ENCODE measurements around the gene ZMYND19. TPM values are rescaled to one million over a fixed set of nuclear protein-coding genes. Genes with fewer than 3 reads are reported as not detected.

Gene ZMYND19
- total and polyA plus RNA-seq, 11 donors = 6.8 to 20.5 (median 10.2) TPM

DNA sequence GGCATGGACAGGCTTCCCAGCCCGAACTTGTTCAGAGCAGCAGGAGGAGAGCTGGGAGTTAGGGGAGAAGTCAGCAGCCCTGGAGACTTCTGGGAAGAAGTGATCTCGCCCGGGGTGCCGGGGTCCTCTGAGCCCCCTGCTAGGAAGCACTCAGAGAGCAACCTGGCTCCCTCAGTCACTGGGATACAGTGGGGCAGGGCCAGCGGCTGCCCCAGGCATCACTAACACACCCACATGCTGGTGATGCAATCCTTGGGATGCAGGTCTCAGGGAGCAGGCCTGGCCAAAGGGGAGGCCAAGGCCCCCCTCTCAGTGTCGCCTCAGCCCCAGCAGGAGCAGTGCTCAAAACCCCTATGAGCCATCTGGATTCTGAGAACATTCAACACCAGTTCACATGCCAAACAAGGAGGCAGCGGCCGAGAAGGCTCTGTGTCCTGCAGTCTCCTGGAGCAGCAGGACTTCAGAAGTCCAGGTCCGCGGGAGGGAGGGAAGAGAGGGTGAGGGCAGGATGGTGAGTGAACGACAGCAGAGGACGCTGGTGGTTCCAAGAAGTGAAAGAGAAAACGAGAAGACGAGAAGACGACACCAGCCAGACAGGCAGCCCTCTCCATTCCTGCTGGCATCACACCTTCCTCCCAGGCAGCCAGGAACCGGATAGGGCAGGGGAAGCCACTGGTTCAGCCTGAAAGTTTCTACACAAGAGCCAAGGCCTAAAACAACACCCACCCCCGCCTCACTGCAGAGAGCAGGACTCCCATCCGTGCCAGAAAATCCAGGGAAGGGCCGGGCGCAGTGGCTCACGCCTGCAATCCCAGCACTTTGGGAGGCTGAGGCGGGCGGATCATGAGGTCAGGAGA lies 42.4 kb downstream of the ZMYND19 start:
- H3K27ac ChIP-seq = no peak overlapping the region
- H3K9me3 ChIP-seq = peaks cover 0 to 6% (median 0%) of the 10 kb centered on the region in 12 donors
- ATAC-seq = no peak
- H3K4me3 ChIP-seq = no peak overlapping the region
- H3K4me1 ChIP-seq = peaks cover 0 to 34% (median 14%) of the 10 kb centered on the region in 12 donors
- intact Hi-C loops (cut with DNase I) = no loop called here
- WGBS, 4 donors = 82 to 92% (median 87%) methylated on average over 19 to 23 of the region's 23 CpGs
- no peaks in the 10 kb centered on the region for H3K27me3 ChIP-seq
- DNase-seq = peak in 1 of 5 donors; percentile 27
- H3K36me3 ChIP-seq = peaks cover 0 to 8% (median 2%) of the 10 kb centered on the region in 9 donors
- TF ChIP-seq POLR2A (IDR thresholded peaks at IDR 0.05) (no peak), CTCF (IDR thresholded peaks at IDR 0.05) (no peak)

GRCh38 chr9:137545123-137545522 lies 45.2 kb downstream of the ZMYND19 start:
- peaks cover 0 to 6% (median 0%) of the 10 kb centered on the region in 12 donors for H3K9me3 ChIP-seq
- DNase-seq (no peak), ATAC-seq (no peak)
- H3K36me3 ChIP-seq = peaks cover 0 to 26% (median 14%) of the 10 kb centered on the region in 9 donors
- peak overlapping the region in 1 of 12 donors; percentile 5 for H3K27ac ChIP-seq
- no peak overlapping the region for H3K4me3 ChIP-seq
- intact Hi-C loops (cut with DNase I) = no loop called here
- WGBS, 4 donors = 71 to 91% (median 79%) methylated on average over 10 of the region's 10 CpGs
- TF ChIP-seq CTCF (IDR thresholded peaks at IDR 0.05) = no peak
- H3K27me3 ChIP-seq = no peaks in the 10 kb centered on the region
- peaks cover 0 to 25% (median 7%) of the 10 kb centered on the region in 12 donors for H3K4me1 ChIP-seq

GRCh38 chr9:137544176-137544760 lies 46.0 kb downstream of the ZMYND19 start:
- peak in 3 of 4 donors; percentile 5 to 29 (median 10) for ATAC-seq
- Histone ChIP-seq H3K4me1 (peaks cover 0 to 17% (median 3%) of the 10 kb centered on the region in 12 donors), H3K27ac (no peak overlapping the region), H3K27me3 (no peaks in the 10 kb centered on the region), H3K36me3 (peaks cover 0 to 35% (median 17%) of the 10 kb centered on the region in 9 donors), H3K9me3 (peaks cover 0 to 6% (median 0%) of the 10 kb centered on the region in 12 donors), H3K4me3 (no peak overlapping the region)
- TF ChIP-seq CTCF (IDR thresholded peaks at IDR 0.05) (no peak), POLR2A (IDR thresholded peaks at IDR 0.05) (no peak)
- DNase-seq = peak in 1 of 5 donors; percentile 47
- intact Hi-C loops (cut with DNase I) = no loop called here
- 82 to 89% (median 87%) methylated on average over 12 of the region's 12 CpGs for WGBS, 4 donors

All from heart left ventricle (tissue), 16 donors.